ENCODE data around the gene C2orf92. TPM values are rescaled to one million over a fixed set of nuclear protein-coding genes. Genes with fewer than 3 reads are reported as not detected.

C2orf92 gene
- total RNA-seq, 1 donor from 2014 or later = 11.7 TPM

- ATAC-seq (no peak), DNase-seq (ENCODE audit: low spot score) (no peak)
These were observed 43.3 kb downstream of the C2orf92 start for GRCh38 chr2:97712693-97713295.

- ATAC-seq = no peak
These were observed 44.0 kb downstream of the C2orf92 start, which contains the start of gene ZAP70 for GRCh38 chr2:97713296-97714083. Gene ZAP70, plus strand, starts transcription at chr2:97713576. Its CDS starts 10,461 bp downstream, at chr2:97724037.

GRCh38 chr2:97714084-97714949, 44.8 kb downstream of the C2orf92 start:
- ATAC-seq = no peak
- DNase-seq (ENCODE audit: low spot score) = no peak

More at GRCh38 chr2:97713296-97714083, 44.0 kb downstream of the C2orf92 start, which contains the start of gene ZAP70:
- no peak for DNase-seq (ENCODE audit: low spot score)

GRCh38 chr2:97714950-97715652, 45.6 kb downstream of the C2orf92 start:
- no peak for ATAC-seq
- DNase-seq (ENCODE audit: low spot score) = no peak

GRCh38 chr2:97715951-97716694, 46.6 kb downstream of the C2orf92 start:
- DNase-seq (ENCODE audit: low spot score) (no peak), ATAC-seq (no peak)

GRCh38 chr2:97716695-97717612, 47.4 kb downstream of the C2orf92 start:
- ATAC-seq (no peak), DNase-seq (ENCODE audit: low spot score) (no peak)

GRCh38 chr2:97717613-97717995, 48.1 kb downstream of the C2orf92 start:
- DNase-seq (ENCODE audit: low spot score) (no peak), ATAC-seq (no peak)

GRCh38 chr2:97718051-97718882, 48.8 kb downstream of the C2orf92 start:
- ATAC-seq (no peak), DNase-seq (ENCODE audit: low spot score) (no peak)

GRCh38 chr2:97718942-97719341, 49.4 kb downstream of the C2orf92 start:
- DNase-seq (ENCODE audit: low spot score) (no peak), ATAC-seq (no peak)

GRCh38 chr2:97719362-97720155, 50.0 kb downstream of the C2orf92 start:
- DNase-seq (ENCODE audit: low spot score) (no peak), ATAC-seq (no peak)

GRCh38 chr2:97720746-97721145, 51.2 kb downstream of the C2orf92 start:
- DNase-seq (ENCODE audit: low spot score) (no peak), ATAC-seq (no peak)

- DNase-seq (ENCODE audit: low spot score) = no peak
- no peak for ATAC-seq
These were observed 52.7 kb downstream of the C2orf92 start for GRCh38 chr2:97722227-97722626.

GRCh38 chr2:97723156-97724072, 53.9 kb downstream of the C2orf92 start:
- ATAC-seq (no peak), DNase-seq (ENCODE audit: low spot score) (no peak)

GRCh38 chr2:97724073-97724410, 54.5 kb downstream of the C2orf92 start:
- DNase-seq (ENCODE audit: low spot score) (no peak), ATAC-seq (no peak)

GRCh38 chr2:97724501-97724900, 55.0 kb downstream of the C2orf92 start:
- ATAC-seq (no peak), DNase-seq (ENCODE audit: low spot score) (no peak)

GRCh38 chr2:97724946-97725688, 55.6 kb downstream of the C2orf92 start:
- no peak for ATAC-seq
- DNase-seq (ENCODE audit: low spot score) = no peak

Measured in left lobe of liver (tissue), 2 donors.